Spleen (tissue), 7 donors: ENCODE results near the gene STK39.

Experiments
- CTCF ChIP-seq, 11 experiments: fragments of 200-600 bp in 7 of 11; fragments of 450-650 bp in 4 of 11; sonication (generic) in 4 of 11; IDR thresholded peaks in 8 of 11; conservative IDR thresholded peaks in 3 of 11; 1 replicate in 7 of 11; 2 replicates in 4 of 11; pipeline versions ENCODE4 v1.4.0 to v1.8.0; 2016 to 2021; ENCODE audit warnings: antibody characterized with exemption in 11 of 11, inconsistent platforms in 4 of 11, mild to moderate bottlenecking in 1 of 11
- POLR2AphosphoS5 ChIP-seq, 3 donors: sonication (generic); formaldehyde crosslinking; IDR thresholded peaks; one replicate each; pipeline ENCODE4 v1.5.1; 2017; ENCODE audit warnings: antibody characterized with exemption in 3 of 3
- donor health status: DM: no; HTN: no; CAD: no; lungs with moderate emphysema.
- donor health status: DM: no; HTN: no; CAD: no.
- donor health status: DM: no; HTN: no; CAD: no.

GRCh38 chr2:168241746-168242145, 5.6 kb downstream of the STK39 start:
- TF ChIP-seq CTCF (IDR thresholded peaks at IDR 0.05 in 8 of 11, conservative IDR thresholded peaks at IDR 0.05 in 3 of 11), result no peak
- TF ChIP-seq POLR2AphosphoS5 (IDR thresholded peaks at IDR 0.05), result no peak
